Right ventricle myocardium inferior (tissue), 1 donor: ENCODE data around the gene CFAP77. TPM values are rescaled to one million over a fixed set of nuclear protein-coding genes. Genes with fewer than 3 reads are reported as not detected.

Experiments used
- ATAC-seq: fragments of 200-7000 bp; cut with Tn5 transposase; one replicate; pipeline ENCODE4 v1.9.1; 2020; ENCODE audit warnings: mild to moderate bottlenecking, moderate library complexity
- DNase-seq: peaks from one replicate; pipeline ENCODE4 v3.0.0; 2021; ENCODE audit errors: missing footprints
- intact Hi-C: fragments of 100-400 bp; cut with DNase I; formaldehyde crosslinking; loops from one replicate; pipeline ENCODE4 v1.11.0; 2022
- total RNA-seq: library from RNA; stranded (reverse); fragmentation: NEBNext Ultra II Directional; extraction: Animal tissue kit (Norgen Biotek cat#: 25700); gene quantifications from one replicate; pipeline ENCODE4 v1.2.1, GENCODE V29; 2021
- donor health status: DM: no; HTN: yes; CAD: no; lungs with severe emphysema.

The CFAP77 gene
- total RNA-seq, 1 donor from 2014 or later = 2.9 TPM

- ATAC-seq (no peak), DNase-seq (no peak)
- intact Hi-C loops = no loop called here
These were observed 29.1 kb downstream of the CFAP77 start for GRCh38 chr9:132439153-132439552.

GRCh38 chr9:132440735-132441134 is 30.7 kb downstream of the CFAP77 start:
- DNase-seq (no peak), ATAC-seq (no peak)
- intact Hi-C loops = no loop called here

GRCh38 chr9:132441404-132441803 is 31.4 kb downstream of the CFAP77 start:
- DNase-seq (no peak), ATAC-seq (no peak)
- intact Hi-C loops = no loop called here

GRCh38 chr9:132443951-132444607 is 34.1 kb downstream of the CFAP77 start:
- no peak for DNase-seq
- no peak for ATAC-seq
- intact Hi-C loops = no loop called here

- intact Hi-C loops = no loop called here
- DNase-seq = no peak
- ATAC-seq = no peak
These were observed 36.9 kb downstream of the CFAP77 start for GRCh38 chr9:132446887-132447286.

- no peak for ATAC-seq
- no peak for DNase-seq
- intact Hi-C loops = no loop called here
These were observed 37.3 kb downstream of the CFAP77 start for GRCh38 chr9:132447346-132447745.

- DNase-seq (no peak), ATAC-seq (no peak)
- intact Hi-C loops = no loop called here
These were observed 37.9 kb downstream of the CFAP77 start for GRCh38 chr9:132447902-132448301.

GRCh38 chr9:132451276-132451675 is 41.3 kb downstream of the CFAP77 start:
- ATAC-seq (no peak), DNase-seq (no peak)
- intact Hi-C loops = no loop called here

- intact Hi-C loops = no loop called here
- DNase-seq = no peak
These were observed 46.2 kb downstream of the CFAP77 start for GRCh38 chr9:132456241-132456640.

GRCh38 chr9:132457504-132458236 is 47.7 kb downstream of the CFAP77 start:
- ATAC-seq (no peak), DNase-seq (no peak)
- intact Hi-C loops = no loop called here

More at GRCh38 chr9:132456241-132456640, 46.2 kb downstream of the CFAP77 start:
- no peak for ATAC-seq

GRCh38 chr9:132458432-132458831 is 48.4 kb downstream of the CFAP77 start:
- DNase-seq (no peak), ATAC-seq (no peak)
- intact Hi-C loops = no loop called here

GRCh38 chr9:132459661-132460060 is 49.6 kb downstream of the CFAP77 start:
- intact Hi-C loops = no loop called here
- DNase-seq (no peak), ATAC-seq (no peak)

- intact Hi-C loops = no loop called here
- DNase-seq = no peak
- no peak for ATAC-seq
These were observed 50.2 kb downstream of the CFAP77 start for GRCh38 chr9:132460240-132460639.

- no peak for ATAC-seq
- intact Hi-C loops = no loop called here
- no peak for DNase-seq
These were observed 51.4 kb downstream of the CFAP77 start for GRCh38 chr9:132461281-132461896.

- ATAC-seq = no peak
- intact Hi-C loops = no loop called here
- DNase-seq = no peak
These were observed 52.0 kb downstream of the CFAP77 start for GRCh38 chr9:132461971-132462370.

GRCh38 chr9:132464547-132464946 is 54.5 kb downstream of the CFAP77 start:
- DNase-seq (no peak), ATAC-seq (no peak)
- intact Hi-C loops = no loop called here

- DNase-seq = no peak
These were observed 55.2 kb downstream of the CFAP77 start for GRCh38 chr9:132465131-132465635.

GRCh38 chr9:132472199-132472598 is 62.2 kb downstream of the CFAP77 start:
- ATAC-seq = peak; percentile 71
- no peak for DNase-seq
- intact Hi-C loops = no loop called here

More at GRCh38 chr9:132465131-132465635, 55.2 kb downstream of the CFAP77 start:
- intact Hi-C loops = no loop called here
- no peak for ATAC-seq

GRCh38 chr9:132472599-132472998 is 62.6 kb downstream of the CFAP77 start:
- ATAC-seq = no peak
- no peak for DNase-seq
- intact Hi-C loops = no loop called here

- ATAC-seq (no peak), DNase-seq (no peak)
- intact Hi-C loops = no loop called here
These were observed 64.2 kb downstream of the CFAP77 start for GRCh38 chr9:132474253-132474652.
